DOHH2 (cell line): ENCODE measurements around the gene TSPYL4.
"Not testable (repeated sequence)": the region's sequence is repeated elsewhere in the genome, so short reads cannot be mapped to it uniquely, and the experiment has no call there.

Experiments
- H3F3A ChIP-seq: fragments of 200-600 bp; sonication (generic), shearing (Covaris generic); 2 replicates; pipeline ENCODE4 v1.6.0; 2016; ENCODE audit warnings: antibody characterized with exemption, mild to moderate bottlenecking; ENCODE audit not compliant: control insufficient read depth, insufficient read depth
- H3K27ac ChIP-seq: fragments of 200-600 bp; sonication (generic); 2 replicates; pipeline ENCODE4 v1.5.1; 2014; ENCODE audit warnings: low read depth, mild to moderate bottlenecking, low read length, moderate library complexity
- H3K27me3 ChIP-seq: fragments of 200-600 bp; sonication (generic); 2 replicates; pipeline ENCODE4 v1.6.1; 2014; ENCODE audit warnings: mild to moderate bottlenecking, low read length, mixed read lengths; ENCODE audit not compliant: control insufficient read depth
- H3K36me3 ChIP-seq: fragments of 200-600 bp; sonication (generic); 2 replicates; pipeline ENCODE4 v1.6.1; 2014; ENCODE audit warnings: mild to moderate bottlenecking, low read length, moderate library complexity, mixed read lengths; ENCODE audit not compliant: control insufficient read depth
- H3K4me1 ChIP-seq: fragments of 200-600 bp; sonication (generic); 2 replicates; pipeline ENCODE4 v1.6.1; 2014; ENCODE audit warnings: mild to moderate bottlenecking, low read length, mixed read lengths; ENCODE audit not compliant: control insufficient read depth
- H3K4me2 ChIP-seq: fragments of 200-600 bp; sonication (generic); 2 replicates; pipeline ENCODE4 v1.6.0; 2014; ENCODE audit warnings: mild to moderate bottlenecking, low read length, moderate library complexity
- H3K4me3 ChIP-seq: fragments of 200-600 bp; sonication (generic); 2 replicates; pipeline ENCODE4 v1.5.1; 2014; ENCODE audit warnings: mild to moderate bottlenecking, low read length, mixed read lengths
- H3K79me2 ChIP-seq: fragments of 200-600 bp; sonication (generic); 2 replicates; pipeline ENCODE4 v1.6.1; 2014; ENCODE audit warnings: mild to moderate bottlenecking, low read length, mixed read lengths; ENCODE audit not compliant: control insufficient read depth
- H3K9me2 ChIP-seq: fragments of 200-600 bp; sonication (generic); replicated peaks from 2 replicates; pipeline ENCODE4 v1.6.1; 2014; ENCODE audit warnings: mild to moderate bottlenecking, low read length, mixed read lengths; ENCODE audit not compliant: control insufficient read depth
- H3K9me3 ChIP-seq: fragments of 200-600 bp; sonication (generic); 2 replicates; pipeline ENCODE4 v1.6.1; 2014; ENCODE audit warnings: antibody characterized with exemption, low read length, mixed read lengths; ENCODE audit not compliant: control insufficient read depth, insufficient read depth
- H4K20me1 ChIP-seq: fragments of 200-600 bp; sonication (generic); 2 replicates; pipeline ENCODE4 v1.6.0; 2014; ENCODE audit warnings: low read depth, mild to moderate bottlenecking, antibody characterized with exemption, low read length, moderate library complexity; ENCODE audit not compliant: control insufficient read depth, insufficient read depth
- EZH2phosphoT487 ChIP-seq: fragments of 200-600 bp; sonication (generic); IDR thresholded peaks from 2 replicates; pipeline ENCODE4 v1.6.1; 2017; ENCODE audit warnings: borderline replicate concordance, mild to moderate bottlenecking, antibody characterized with exemption, low read length, moderate library complexity, mixed read lengths
- TF ChIP-seq, protein P1 (sequence below): fragments of 200-600 bp; sonication (generic); IDR thresholded peaks from one replicate; pipeline ENCODE4 v1.5.1; 2014; ENCODE audit warnings: antibody characterized with exemption, mild to moderate bottlenecking, low read depth, low read length; ENCODE audit not compliant: poor library complexity, severe bottlenecking

TSPYL4 gene

GRCh38 chr6:116287689-116288282 lies 33.9 kb upstream of the TSPYL4 start:
- no peak overlapping the region for H3K4me2 ChIP-seq
- H3K36me3 ChIP-seq, result no peaks in the 10 kb centered on the region
- H3K9me2 ChIP-seq, result no peaks in the 10 kb centered on the region
- TF ChIP-seq, protein P1, sequence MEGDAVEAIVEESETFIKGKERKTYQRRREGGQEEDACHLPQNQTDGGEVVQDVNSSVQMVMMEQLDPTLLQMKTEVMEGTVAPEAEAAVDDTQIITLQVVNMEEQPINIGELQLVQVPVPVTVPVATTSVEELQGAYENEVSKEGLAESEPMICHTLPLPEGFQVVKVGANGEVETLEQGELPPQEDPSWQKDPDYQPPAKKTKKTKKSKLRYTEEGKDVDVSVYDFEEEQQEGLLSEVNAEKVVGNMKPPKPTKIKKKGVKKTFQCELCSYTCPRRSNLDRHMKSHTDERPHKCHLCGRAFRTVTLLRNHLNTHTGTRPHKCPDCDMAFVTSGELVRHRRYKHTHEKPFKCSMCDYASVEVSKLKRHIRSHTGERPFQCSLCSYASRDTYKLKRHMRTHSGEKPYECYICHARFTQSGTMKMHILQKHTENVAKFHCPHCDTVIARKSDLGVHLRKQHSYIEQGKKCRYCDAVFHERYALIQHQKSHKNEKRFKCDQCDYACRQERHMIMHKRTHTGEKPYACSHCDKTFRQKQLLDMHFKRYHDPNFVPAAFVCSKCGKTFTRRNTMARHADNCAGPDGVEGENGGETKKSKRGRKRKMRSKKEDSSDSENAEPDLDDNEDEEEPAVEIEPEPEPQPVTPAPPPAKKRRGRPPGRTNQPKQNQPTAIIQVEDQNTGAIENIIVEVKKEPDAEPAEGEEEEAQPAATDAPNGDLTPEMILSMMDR, result peak; percentile 72
- TF ChIP-seq EZH2phosphoT487, result no peak
- no peak overlapping the region for H3K27ac ChIP-seq
- H3K9me3 ChIP-seq, result no peaks in the 10 kb centered on the region
- no peaks in the 10 kb centered on the region for H3K79me2 ChIP-seq
- 0 out of 2 replicates have a peak, but pooled peaks cover 7% of the 10 kb centered on the region for H3K27me3 ChIP-seq
- H3K4me3 ChIP-seq, result no peak overlapping the region
- no peaks in the 10 kb centered on the region for H3F3A ChIP-seq
- no peaks in the 10 kb centered on the region for H4K20me1 ChIP-seq
- peaks cover 5% of the 10 kb centered on the region for H3K4me1 ChIP-seq

DNA sequence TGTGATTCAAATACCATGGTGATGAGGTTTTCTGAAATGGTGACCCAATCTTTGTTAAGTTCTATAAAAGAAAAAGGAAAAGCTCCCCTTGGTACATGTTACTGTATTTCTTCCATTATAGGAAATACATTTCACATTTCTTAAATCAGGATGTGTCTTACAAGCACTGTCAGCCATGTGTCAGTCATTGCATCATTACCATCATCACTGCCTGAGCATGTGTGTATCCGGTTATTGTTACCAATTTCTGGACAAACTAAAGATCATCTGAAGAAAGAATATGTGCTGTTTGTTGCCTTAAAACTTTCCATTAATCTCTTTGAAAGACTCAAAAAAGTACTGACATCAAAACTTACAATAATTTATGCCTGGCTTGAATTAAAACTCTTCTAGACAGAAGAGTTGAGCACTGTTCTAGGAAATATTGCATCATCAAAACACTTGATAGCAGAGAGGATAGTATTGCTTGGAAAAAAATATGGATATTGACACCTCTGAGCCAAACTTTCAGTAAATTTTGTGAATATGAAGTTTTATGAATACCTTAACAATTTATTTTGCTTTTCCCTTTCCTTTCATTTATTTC lies 33.0 kb upstream of the TSPYL4 start:
- H3K9me2 ChIP-seq, result no peaks in the 10 kb centered on the region
- H3F3A ChIP-seq, result no peaks in the 10 kb centered on the region
- H4K20me1 ChIP-seq, result no peaks in the 10 kb centered on the region
- TF ChIP-seq, protein P1, result no peak
- no peak for TF ChIP-seq EZH2phosphoT487
- H3K27me3 ChIP-seq, result 0 out of 2 replicates have a peak, but pooled peaks cover 5% of the 10 kb centered on the region
- H3K4me3 ChIP-seq, result no peak overlapping the region
- H3K9me3 ChIP-seq, result no peaks in the 10 kb centered on the region
- H3K36me3 ChIP-seq, result no peaks in the 10 kb centered on the region
- no peaks in the 10 kb centered on the region for H3K79me2 ChIP-seq
- H3K4me1 ChIP-seq, result peaks cover 3% of the 10 kb centered on the region
- no peak overlapping the region for H3K27ac ChIP-seq
- no peak overlapping the region for H3K4me2 ChIP-seq

DNA sequence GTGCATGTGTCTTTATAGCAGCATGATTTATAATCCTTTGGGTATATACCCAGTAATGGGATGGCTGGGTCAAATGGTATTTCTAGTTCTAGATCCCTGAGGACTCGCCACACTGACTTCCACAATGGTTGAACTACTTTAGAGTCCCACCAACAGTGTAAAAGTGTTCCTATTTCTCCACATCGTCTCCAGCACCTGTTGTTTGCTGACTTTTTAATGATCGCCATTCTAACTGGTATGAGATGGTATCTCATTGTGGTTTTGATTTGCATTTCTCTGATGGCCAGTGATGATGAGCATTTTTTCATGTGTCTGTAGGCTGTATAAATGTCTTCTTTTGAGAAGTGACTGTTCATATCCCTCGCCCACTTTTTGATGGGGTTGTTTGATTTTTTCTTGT lies 31.1 kb upstream of the TSPYL4 start:
- H3F3A ChIP-seq, H3K27me3 ChIP-seq, H3K4me2 ChIP-seq, H4K20me1 ChIP-seq, H3K4me1 ChIP-seq, H3K79me2 ChIP-seq, H3K9me2 ChIP-seq, H3K4me3 ChIP-seq, H3K27ac ChIP-seq, H3K36me3 ChIP-seq, H3K9me3 ChIP-seq: not testable (repeated sequence)

GRCh38 chr6:116283191-116283590 lies 29.3 kb upstream of the TSPYL4 start:
- Histone ChIP-seq H4K20me1 (no peaks in the 10 kb centered on the region), H3K27ac (no peak overlapping the region), H3F3A (no peaks in the 10 kb centered on the region), H3K36me3 (peaks cover 8% of the 10 kb centered on the region), H3K4me3 (no peak overlapping the region), H3K27me3 (no peaks in the 10 kb centered on the region), H3K4me1 (peaks cover 15% of the 10 kb centered on the region), H3K79me2 (peaks cover 15% of the 10 kb centered on the region), H3K4me2 (no peak overlapping the region), H3K9me2 (no peaks in the 10 kb centered on the region), H3K9me3 (no peaks in the 10 kb centered on the region)
- TF ChIP-seq, protein P1, result no peak
- TF ChIP-seq EZH2phosphoT487, result no peak
